ENCODE measurements around the gene AKAP8. TPM values are rescaled to one million over a fixed set of nuclear protein-coding genes. Genes with fewer than 3 reads are reported as not detected.

Gene AKAP8
- total RNA-seq, 1 experiment from 2014 or later, result 59.5 TPM

DNA sequence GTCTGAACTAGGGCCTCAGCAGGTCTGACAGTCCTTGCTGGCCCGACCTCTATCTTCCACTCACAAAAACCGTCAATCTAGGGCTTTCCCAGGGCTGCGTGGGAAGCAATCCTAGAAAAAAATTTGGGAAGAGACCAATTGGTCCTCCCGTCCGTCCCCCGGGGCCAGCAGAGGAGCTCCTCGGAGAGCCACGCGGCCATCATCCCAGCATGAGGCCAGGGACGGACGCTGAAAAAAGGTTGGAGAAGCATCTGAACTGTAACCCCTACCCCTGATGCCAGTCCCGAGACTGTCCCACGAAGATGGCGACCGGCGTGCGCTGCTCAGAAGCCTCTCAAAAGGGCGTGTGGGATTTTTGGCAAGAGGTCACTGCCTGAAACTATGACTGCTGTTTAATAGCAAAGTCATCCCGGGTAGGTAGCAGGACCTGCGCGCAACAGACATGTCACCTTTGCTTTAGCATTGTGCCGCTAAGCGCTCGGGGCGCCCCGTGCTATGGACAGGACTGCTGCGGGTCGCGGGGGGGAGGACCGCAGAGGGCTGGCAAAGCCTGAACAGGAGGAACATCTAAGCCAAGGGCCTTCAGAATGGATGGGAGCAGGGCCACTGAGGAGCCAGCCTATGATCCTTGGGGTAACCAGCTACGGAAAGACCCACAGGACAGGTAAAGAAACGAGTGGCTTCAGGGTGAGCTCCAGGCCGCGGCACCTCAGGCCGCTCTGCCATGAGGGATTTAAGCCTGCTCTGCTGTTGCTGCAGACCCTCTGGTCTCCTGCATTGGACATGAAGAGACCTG lies 10.6 kb downstream of the AKAP8 start:
- DNase-seq, result no peak
- Histone ChIP-seq H3K23ac (ENCODE audit: insufficient read length, low read depth, low read length) (no peak overlapping the region), H3K4me2 (ENCODE audit: insufficient read depth, insufficient read length, low read length) (no peak overlapping the region), H4K20me1 (ENCODE audit: control insufficient read depth, insufficient read depth, insufficient read length) (no peaks in the 10 kb centered on the region), H2AFZ (ENCODE audit: low read length) (no peak overlapping the region), H2AK5ac (ENCODE audit: insufficient read length, low read length) (no peak overlapping the region), H2BK5ac (ENCODE audit: insufficient read length, low read length) (no peak overlapping the region), H4K5ac (ENCODE audit: insufficient read length, low read depth, low read length) (no peak overlapping the region), H2BK15ac (ENCODE audit: low read depth, low read length) (no peak overlapping the region), H3K27me3 (ENCODE audit: insufficient read depth, low read length) (no peaks in the 10 kb centered on the region), H3T11ph (ENCODE audit: low read length) (no peak overlapping the region), H3K23me2 (ENCODE audit: insufficient read length, low read depth, low read length, poor library complexity, severe bottlenecking) (no peaks in the 10 kb centered on the region), H2BK120ac (ENCODE audit: low read depth, low read length, poor library complexity, severe bottlenecking) (no peak overlapping the region), H4K8ac (replicated peaks; ENCODE audit: insufficient read length, low read depth, low read length) (no peak overlapping the region), H3K4ac (ENCODE audit: low read depth, low read length) (no peak overlapping the region), H3K9ac (ENCODE audit: extremely low read depth, insufficient read length, low read length) (no peak overlapping the region), H3K79me1 (ENCODE audit: insufficient read depth, low read depth, low read length, poor library complexity, severe bottlenecking) (no peaks in the 10 kb centered on the region), H3K27ac (ENCODE audit: insufficient read length, low read depth, low read length) (no peak overlapping the region), H4K91ac (ENCODE audit: insufficient read length, low read depth, low read length) (no peak overlapping the region), H3K79me2 (ENCODE audit: insufficient read depth, low read length) (no peaks in the 10 kb centered on the region; the same call in 1 of the 2 replicates), H3K14ac (ENCODE audit: insufficient read depth, low read length) (no peak overlapping the region), H3K4me1 (ENCODE audit: insufficient read depth, low read length) (no peaks in the 10 kb centered on the region), H2BK12ac (ENCODE audit: insufficient read length, low read depth, low read length) (no peak overlapping the region), H3K9me3 (ENCODE audit: control insufficient read depth, low read depth, low read length) (no peaks in the 10 kb centered on the region), H3K56ac (ENCODE audit: insufficient read length, low read depth, low read length) (no peak overlapping the region), H3K18ac (ENCODE audit: insufficient read length, low read depth, low read length) (no peak overlapping the region), H2BK20ac (ENCODE audit: low read depth, low read length, poor library complexity, severe bottlenecking) (no peak overlapping the region)
- H3K4me1 Mint-ChIP-seq, result no peaks in the 10 kb centered on the region
- peaks cover 68 to 95% (median 93%) of the 10 kb centered on the region in 3 experiments for H3K36me3 Mint-ChIP-seq (ENCODE audit: insufficient read depth in 1 of 3, low read depth in 3 of 3)
- no peaks in the 10 kb centered on the region; a peak in 1 of 5 replicates for H3K9me3 Mint-ChIP-seq
- WGBS (ENCODE audit: extremely low coverage, insufficient read length, low lambda C conversion rate), result no CpG with 5 or more reads among the region's 35 CpGs
- TF ChIP-seq, protein P1, sequence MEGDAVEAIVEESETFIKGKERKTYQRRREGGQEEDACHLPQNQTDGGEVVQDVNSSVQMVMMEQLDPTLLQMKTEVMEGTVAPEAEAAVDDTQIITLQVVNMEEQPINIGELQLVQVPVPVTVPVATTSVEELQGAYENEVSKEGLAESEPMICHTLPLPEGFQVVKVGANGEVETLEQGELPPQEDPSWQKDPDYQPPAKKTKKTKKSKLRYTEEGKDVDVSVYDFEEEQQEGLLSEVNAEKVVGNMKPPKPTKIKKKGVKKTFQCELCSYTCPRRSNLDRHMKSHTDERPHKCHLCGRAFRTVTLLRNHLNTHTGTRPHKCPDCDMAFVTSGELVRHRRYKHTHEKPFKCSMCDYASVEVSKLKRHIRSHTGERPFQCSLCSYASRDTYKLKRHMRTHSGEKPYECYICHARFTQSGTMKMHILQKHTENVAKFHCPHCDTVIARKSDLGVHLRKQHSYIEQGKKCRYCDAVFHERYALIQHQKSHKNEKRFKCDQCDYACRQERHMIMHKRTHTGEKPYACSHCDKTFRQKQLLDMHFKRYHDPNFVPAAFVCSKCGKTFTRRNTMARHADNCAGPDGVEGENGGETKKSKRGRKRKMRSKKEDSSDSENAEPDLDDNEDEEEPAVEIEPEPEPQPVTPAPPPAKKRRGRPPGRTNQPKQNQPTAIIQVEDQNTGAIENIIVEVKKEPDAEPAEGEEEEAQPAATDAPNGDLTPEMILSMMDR (conservative IDR thresholded peaks at IDR 0.05), result no peak
- peak overlapping the region in 1 of 3 experiments; percentile 18; a peak in 1 of 7 replicates for H3K27ac Mint-ChIP-seq
- H3K4me3 Mint-ChIP-seq, result no peak overlapping the region
- H3K27me3 Mint-ChIP-seq (ENCODE audit: low read depth), result no peaks in the 10 kb centered on the region
